IMR-90 (cell line): Measurements from ENCODE around the gene MAFG. TPM values are rescaled to one million over a fixed set of nuclear protein-coding genes. Genes with fewer than 3 reads are reported as not detected.
"Not testable (repeated sequence)": the region's sequence is repeated elsewhere in the genome, so short reads cannot be mapped to it uniquely, and the experiment has no call there.

Source experiments
- ATAC-seq: fragments of 200-7000 bp; cut with Tn5 transposase; 2 replicates; pipeline ENCODE4 v1.9.1; 2020; ENCODE audit warnings: low read depth, mild to moderate bottlenecking, moderate library complexity
- BruUV-seq: library from RNA; stranded (reverse); fragments of 400-500 nt; replicated peaks from 2 replicates; lab custom pipeline; 2021; lab: Mats Ljungman, UMichigan
- CTCF ChIA-PET: fragments of 300-600 bp; formaldehyde crosslinking; extraction: SDS; loops from one replicate; lab custom pipeline; 2021; ENCODE audit warnings: antibody characterized with exemption; lab: Yijun Ruan, JAX
- POLR2A ChIA-PET: fragments of 300-600 bp; sonication (Branson Sonifier 250); formaldehyde crosslinking; loops from one replicate; lab custom pipeline; 2022; ENCODE audit warnings: antibody characterized with exemption; ENCODE audit not compliant: unreplicated experiment; lab: Charles Lee
- DNase-seq: peaks from one replicate; pipeline ENCODE4 v3.0.0; 2013
- H2AFZ ChIP-seq: replicated peaks from 2 replicates; pipeline ENCODE3; 2013; ENCODE audit warnings: low read length, mild to moderate bottlenecking; ENCODE audit not compliant: poor library complexity
- H2AK5ac ChIP-seq: 2 replicates; pipeline ENCODE4 v1.6.1; 2013; ENCODE audit warnings: low read depth, low read length, inconsistent platforms
- H2AK9ac ChIP-seq: replicated peaks from 2 replicates; pipeline ENCODE3; 2013; ENCODE audit warnings: mild to moderate bottlenecking, low read depth, low read length, moderate library complexity; ENCODE audit not compliant: poor library complexity
- H2BK120ac ChIP-seq: 2 replicates; pipeline ENCODE4 v1.6.1; 2013; ENCODE audit warnings: low read depth, low read length, inconsistent platforms
- H2BK15ac ChIP-seq: 3 replicates; pipeline ENCODE4 v1.6.1; 2013; ENCODE audit warnings: low read depth, low read length, inconsistent platforms
- H2BK20ac ChIP-seq: 2 replicates; pipeline ENCODE4 v1.6.1; 2013; ENCODE audit warnings: low read depth, mild to moderate bottlenecking, inconsistent platforms, low read length, moderate library complexity
- H2BK5ac ChIP-seq: 2 replicates; pipeline ENCODE4 v1.6.1; 2013; ENCODE audit warnings: mild to moderate bottlenecking, low read depth, low read length, inconsistent platforms; ENCODE audit not compliant: poor library complexity, severe bottlenecking
- H3K14ac ChIP-seq: replicated peaks from 2 replicates; pipeline ENCODE4 v1.6.1; 2013; ENCODE audit warnings: low read depth, low read length, inconsistent platforms
- H3K18ac ChIP-seq: 2 replicates; pipeline ENCODE4 v1.6.1; 2013; ENCODE audit warnings: low read depth, low read length, control low read depth
- H3K23ac ChIP-seq: 2 replicates; pipeline ENCODE4 v1.6.1; 2013; ENCODE audit warnings: low read depth, low read length, inconsistent platforms
- H3K27ac ChIP-seq: 2 replicates; pipeline ENCODE4 v1.5.1; 2013; ENCODE audit warnings: mild to moderate bottlenecking, control low read depth, low read length; ENCODE audit not compliant: insufficient read depth
- H3K27me3 ChIP-seq: 2 replicates; pipeline ENCODE4 v1.6.1; 2013; ENCODE audit warnings: low read length; ENCODE audit not compliant: control insufficient read depth, insufficient read depth
- H3K36me3 ChIP-seq: 2 replicates; pipeline ENCODE4 v1.6.1; 2013; ENCODE audit warnings: low read length, mixed read lengths; ENCODE audit not compliant: control insufficient read depth, insufficient read depth
- H3K4ac ChIP-seq: 2 replicates; pipeline ENCODE4 v1.6.1; 2013; ENCODE audit warnings: low read depth, low read length, inconsistent platforms
- H3K4me1 ChIP-seq: 2 replicates; pipeline ENCODE4 v1.6.1; 2013; ENCODE audit warnings: low read length, mixed read lengths; ENCODE audit not compliant: control insufficient read depth, insufficient read depth
- H3K4me2 ChIP-seq: 2 replicates; pipeline ENCODE4 v1.6.1; 2013; ENCODE audit warnings: low read depth, mild to moderate bottlenecking, control low read depth, low read length, moderate library complexity
- H3K4me3 ChIP-seq: 2 replicates; pipeline ENCODE4 v1.5.1; 2013; ENCODE audit warnings: low read depth, mild to moderate bottlenecking, control low read depth, low read length, moderate library complexity; ENCODE audit not compliant: insufficient read depth
- H3K56ac ChIP-seq: 2 replicates; pipeline ENCODE4 v1.6.1; 2013; ENCODE audit warnings: low read length, inconsistent platforms; ENCODE audit not compliant: insufficient read depth; ENCODE audit errors: extremely low read depth
- H3K79me1 ChIP-seq, 2 experiments: 2 replicates each; pipeline ENCODE4 v1.6.1; 2013; ENCODE audit warnings: low read length in 2 of 2, inconsistent platforms in 1 of 2, low read depth in 1 of 2
- H3K9ac ChIP-seq: 2 replicates; pipeline ENCODE4 v1.6.1; 2013; ENCODE audit warnings: low read depth, low read length, control low read depth
- H3K9me1 ChIP-seq: 2 replicates; pipeline ENCODE4 v1.6.1; 2013; ENCODE audit warnings: low read length, inconsistent platforms; ENCODE audit not compliant: insufficient read depth
- H3K9me3 ChIP-seq: 2 replicates; pipeline ENCODE4 v1.6.1; 2013; ENCODE audit warnings: low read length; ENCODE audit not compliant: control insufficient read depth, insufficient read depth
- H4K20me1 ChIP-seq: 2 replicates; pipeline ENCODE4 v1.6.1; 2013; ENCODE audit warnings: low read length, inconsistent platforms; ENCODE audit not compliant: insufficient read depth
- H4K5ac ChIP-seq: 2 replicates; pipeline ENCODE4 v1.6.1; 2013; ENCODE audit warnings: mild to moderate bottlenecking, low read depth, low read length, control low read depth
- H4K8ac ChIP-seq, 2 experiments: 2 replicates each; pipeline ENCODE4 v1.6.1; 2013; ENCODE audit warnings: low read depth in 2 of 2, low read length in 2 of 2, control low read depth in 1 of 2, inconsistent platforms in 1 of 2
- H4K91ac ChIP-seq: 2 replicates; pipeline ENCODE4 v1.6.1; 2013; ENCODE audit warnings: low read depth, low read length, inconsistent platforms; ENCODE audit not compliant: insufficient read depth
- RAD21 ChIP-seq: IDR thresholded peaks from 2 replicates; pipeline ENCODE4 v1.6.1; 2012; ENCODE audit warnings: low read length, improper control_type of control experiment
- WGBS, 2 experiments: methylation state at CpG; one replicate each; pipeline versions ENCODE4 v1.1.5 to v1.1.7; 2013; ENCODE audit warnings: missing lambda C conversion rate in 2 of 2; ENCODE audit not compliant: insufficient read length in 1 of 2; ENCODE audit errors: extremely low coverage in 2 of 2; 5-methylcytosine and 5-hydroxymethylcytosine counted together
- dilution Hi-C: fragments of 300-500 bp; cut with HindIII; formaldehyde crosslinking; loops from one replicate; pipeline ENCODE4 v1.14.3; 2018; ENCODE audit warnings: low sequenced_read_pairs; ENCODE audit not compliant: unreplicated experiment
- in situ Hi-C: fragments of 300-500 bp; cut with MboI; formaldehyde crosslinking; loops from 3 replicates; pipeline ENCODE4 v1.14.3; 2019; ENCODE audit warnings: low sequenced_read_pairs, inconsistent platforms, mixed read lengths
- intact Hi-C: fragments of 100-400 bp; cut with micrococcal nuclease; formaldehyde crosslinking; loops from 2 replicates; pipeline ENCODE4 v1.10.0; 2022
- polyA plus RNA-seq, 3 experiments: library from polyadenylated mRNA; depleted of rRNA; stranded (reverse); fragments of >200 nt; gene quantifications; 2 replicates each; pipeline ENCODE4 v1.2.3, GENCODE V29; 2012; ENCODE audit warnings: low replicate concordance in 1 of 3
- total RNA-seq: library from RNA; depleted of rRNA; stranded (reverse); fragments of >200 nt; gene quantifications from 2 replicates; pipeline ENCODE4 v1.2.3, GENCODE V29; 2012

MAFG gene
- total and polyA plus RNA-seq, 2 of the 4 experiments (the other 2 are of a cell fraction): 6.1 to 15.4 TPM

DNA sequence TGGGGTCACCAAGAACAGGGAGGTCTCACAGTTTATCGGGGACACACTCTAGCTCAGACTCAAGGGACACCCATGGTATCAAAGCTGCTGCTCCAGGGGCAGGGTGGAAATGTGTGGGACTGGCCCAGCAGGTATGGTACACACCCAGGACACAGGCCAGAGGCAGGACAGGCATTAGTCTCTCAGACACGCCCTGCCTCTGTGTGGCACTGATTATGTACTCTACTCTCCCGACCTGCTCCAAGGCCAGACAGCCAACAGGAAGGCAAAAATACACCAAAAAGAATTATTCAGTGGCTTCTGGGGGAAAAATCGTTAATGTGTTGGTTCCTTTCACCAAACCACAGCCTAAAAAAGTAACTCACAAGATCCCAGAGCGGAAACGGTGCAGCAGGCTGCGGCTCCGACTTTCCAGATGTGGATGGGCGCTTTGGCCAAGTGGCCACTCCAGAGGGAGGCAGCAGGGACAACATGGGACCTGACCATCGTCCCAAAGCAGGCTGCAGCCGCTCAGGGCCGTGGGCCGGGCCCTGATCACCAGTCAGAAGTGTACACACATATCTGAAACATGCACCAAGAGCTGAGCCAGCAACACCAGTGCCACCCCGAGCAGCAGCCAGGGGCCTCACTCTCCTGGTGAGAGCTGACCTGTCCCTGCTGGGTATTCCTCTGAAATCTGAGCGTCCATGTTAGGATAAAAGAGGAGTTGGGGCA, 8.5 kb downstream of the MAFG start:
- WGBS, 2 experiments: 82% methylated on average over 3 of the region's 15 CpGs; no CpG with 5 or more reads in 1 of the 2 experiments
- Histone ChIP-seq H2BK15ac (no peak overlapping the region), H2BK120ac (no peak overlapping the region), H3K9ac (no peak overlapping the region), H3K18ac (no peak overlapping the region), H3K4me3 (no peak overlapping the region), H3K9me3 (no peaks in the 10 kb centered on the region), H3K79me1 (peaks cover 18 to 87% of the 10 kb centered on the region in 2 experiments), H4K20me1 (peaks cover 81% of the 10 kb centered on the region), H3K36me3 (peaks cover 54% of the 10 kb centered on the region), H2AK9ac (peak overlapping the region; percentile 33), H4K91ac (no peak overlapping the region), H3K4me1 (peaks cover 25% of the 10 kb centered on the region), H3K4me2 (no peak overlapping the region), H3K14ac (no peak overlapping the region), H3K4ac (no peak overlapping the region), H3K27ac (no peak overlapping the region), H4K5ac (no peak overlapping the region), H3K23ac (no peak overlapping the region), H3K56ac (no peak overlapping the region), H2AK5ac (no peak overlapping the region), H3K27me3 (no peaks in the 10 kb centered on the region), H3K9me1 (peaks cover 21% of the 10 kb centered on the region), H2AFZ (no peak overlapping the region), H4K8ac (no peak overlapping the region), H2BK20ac (no peak overlapping the region), H2BK5ac (no peak overlapping the region)
- ATAC-seq (no peak), DNase-seq (no peak)
- in situ Hi-C loops: no loop called here
- intact Hi-C loops: no loop called here
- ChIA-PET CTCF (no interaction called here), POLR2A (no interaction called here)
- no TSS peak for BruUV-seq
- dilution Hi-C loops: no loop called here
- no peak for TF ChIP-seq RAD21

DNA sequence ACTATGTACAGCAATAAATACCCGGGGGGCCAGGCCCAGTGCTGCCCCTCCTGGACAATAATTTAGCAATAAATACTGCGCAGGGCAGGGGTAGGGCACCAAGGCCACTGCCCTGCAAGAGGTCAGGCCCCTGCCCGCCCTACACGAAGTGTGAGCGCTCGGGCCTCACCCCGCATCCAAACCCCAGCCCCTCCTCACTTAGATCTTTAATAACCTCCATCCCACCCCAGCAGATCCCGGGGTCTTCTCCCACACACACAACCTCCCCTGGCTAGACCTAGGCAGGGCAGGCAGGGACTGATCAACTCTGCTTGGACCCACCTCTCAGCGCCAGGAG, 9.2 kb downstream of the MAFG start:
- H3K27ac ChIP-seq, intact Hi-C loops, in situ Hi-C loops, H4K5ac ChIP-seq, CTCF ChIA-PET, H2BK120ac ChIP-seq, H2BK20ac ChIP-seq, H4K91ac ChIP-seq, H2AK9ac ChIP-seq, DNase-seq, H3K4me3 ChIP-seq, POLR2A ChIA-PET, H2AFZ ChIP-seq, H2BK5ac ChIP-seq, H3K9me3 ChIP-seq, H3K27me3 ChIP-seq, H3K9ac ChIP-seq, H3K56ac ChIP-seq, H3K23ac ChIP-seq, H4K8ac ChIP-seq, dilution Hi-C loops, H3K14ac ChIP-seq, BruUV-seq, H2AK5ac ChIP-seq, H2BK15ac ChIP-seq, H3K18ac ChIP-seq, H3K4ac ChIP-seq: not testable (repeated sequence)
- WGBS, 2 experiments: 0% methylated on average over 4 of the region's 9 CpGs; no CpG with 5 or more reads in 1 of the 2 experiments
- peak; percentile 5 for ATAC-seq
- Histone ChIP-seq H4K20me1 (peaks cover 74% of the 10 kb centered on the region), H3K9me1 (peaks cover 21% of the 10 kb centered on the region), H3K79me1 (peaks cover 18 to 82% of the 10 kb centered on the region in 2 experiments), H3K4me1 (peaks cover 20% of the 10 kb centered on the region), H3K36me3 (peaks cover 60% of the 10 kb centered on the region), H3K4me2 (peak overlapping the region; percentile 77)
